ENCODE data around the gene POLR3C. TPM values are rescaled to one million over a fixed set of nuclear protein-coding genes. Genes with fewer than 3 reads are reported as not detected.

POLR3C gene
- total and polyA plus RNA-seq, 10 of the 15 experiments (the other 5 are each of a cell fraction or from before 2014, with no cell fraction given) = 13.0 to 44.8 (median 34.8) TPM

GRCh38 chr1:145782272-145783099 lies 41.5 kb upstream of the POLR3C start:
- DNase-seq (ENCODE audit: low read depth, low spot score) = no peak
- SMC1A ChIA-PET (ENCODE audit: uncharacterized antibody, unreplicated experiment) = interaction anchor here (0.5 to 1.8 kb wide), 2 partner anchors 12 to 618 kb away, joined by 3 to 5 read pairs; no protein-coding TSS in a partner anchor
- 77% methylated on average over 10 of the region's 10 CpGs for WGBS (ENCODE audit: insufficient coverage, insufficient replicate concordance, low lambda C conversion rate, missing lambda C conversion rate)
- Histone ChIP-seq H3K4me3 (no peak overlapping the region), H3K27ac (ENCODE audit: control insufficient read depth, insufficient read depth) (no peak overlapping the region), H3K79me2 (ENCODE audit: control insufficient read depth, insufficient read depth, low read length) (no peaks in the 10 kb centered on the region), H3K9me3 (replicated peaks; ENCODE audit: control insufficient read depth, insufficient read depth, low read length) (no peaks in the 10 kb centered on the region), H4K20me1 (ENCODE audit: control insufficient read depth, insufficient read depth) (no peaks in the 10 kb centered on the region), H3K9ac (ENCODE audit: control insufficient read depth, insufficient read depth, low read length) (no peak overlapping the region), H3K27me3 (replicated peaks in 1 of 2; ENCODE audit: control insufficient read depth in 2 of 2, insufficient read depth in 2 of 2, low read length in 1 of 2) (no peaks in the 10 kb centered on the region), H3K4me1 (ENCODE audit: control insufficient read depth, insufficient read depth, low read length) (peaks cover 10% of the 10 kb centered on the region), H3K36me3 (ENCODE audit: control insufficient read depth in 2 of 2, insufficient read depth in 2 of 2, low read length in 1 of 2) (peaks cover 0 to 12% of the 10 kb centered on the region in 2 experiments; a peak in 2 of 4 replicates), H2AFZ (ENCODE audit: control insufficient read depth, low read depth, low read length) (no peak overlapping the region), H3K4me2 (ENCODE audit: control insufficient read depth, insufficient read depth) (no peak overlapping the region)
- intact Hi-C loops (cut with micrococcal nuclease; ENCODE audit: unreplicated experiment) (no loop called here), in situ Hi-C loops (cut with MboI) (loop anchor here (5.0 kb wide), 1 partner anchor 50 kb away; no protein-coding TSS in a partner anchor)
- CTCF ChIA-PET = no interaction called here
- BruUV-seq (replicated peaks) = no TSS peak
- TF ChIP-seq IRF5 (IDR thresholded peaks at IDR 0.05; ENCODE audit: borderline replicate concordance) (no peak), ZNF274 (IDR thresholded peaks at IDR 0.05; ENCODE audit: insufficient read depth, insufficient read length) (no peak), ASH2L (IDR thresholded peaks at IDR 0.05; ENCODE audit: borderline replicate concordance, low read depth) (no peak), HCFC1 (IDR thresholded peaks at IDR 0.05; ENCODE audit: low read length) (no peak), E2F4 (IDR thresholded peaks at IDR 0.05; ENCODE audit: low read depth, low read length) (no peak)
- RAD21 ChIA-PET (ENCODE audit: unreplicated experiment) = no interaction called here
- FAIRE-seq = no peak
- ATAC-seq = no peak
- POLR2A ChIA-PET = no interaction called here

Measured in GM12878 (cell line).